Natural killer cell (primary cell): Measurements from ENCODE around the gene BOK. TPM values are rescaled to one million over a fixed set of nuclear protein-coding genes. Genes with fewer than 3 reads are reported as not detected.

Experiments used
- ATAC-seq, 3 donors: fragments of 150-1000 bp in 2 of 3; fragments of 200-7000 bp in 1 of 3; cut with Tn5 transposase; 1 replicate in 1 of 3; 2 replicates in 2 of 3; pipeline ENCODE4 v1.10.0; 2021; ENCODE audit warnings: mild to moderate bottlenecking in 2 of 3, moderate library complexity in 2 of 3
- DNase-seq, 2 donors: peaks; one replicate each; pipeline versions ENCODE4 v3.0.0 to v3.0.0-alpha.2; 2013 to 2021; ENCODE audit warnings: mixed read lengths in 1 of 2
- H3K27ac ChIP-seq: one replicate; pipeline ENCODE4 v1.5.1; 2013; ENCODE audit warnings: mild to moderate bottlenecking, low read length
- H3K27me3 ChIP-seq: one replicate; pipeline ENCODE4 v1.6.1; 2013; ENCODE audit warnings: low read length; ENCODE audit not compliant: control insufficient read depth, insufficient read depth
- H3K36me3 ChIP-seq: one replicate; pipeline ENCODE4 v1.6.1; 2013; ENCODE audit warnings: low read length; ENCODE audit not compliant: control insufficient read depth, insufficient read depth
- H3K4me1 ChIP-seq: one replicate; pipeline ENCODE4 v1.6.1; 2013; ENCODE audit warnings: low read length; ENCODE audit not compliant: control insufficient read depth, insufficient read depth
- H3K4me3 ChIP-seq: one replicate; pipeline ENCODE4 v1.5.1; 2013; ENCODE audit warnings: low read length
- H3K9me3 ChIP-seq: one replicate; pipeline ENCODE4 v1.6.1; 2013; ENCODE audit warnings: low read length; ENCODE audit not compliant: control insufficient read depth, insufficient read depth
- H3K27ac Mint-ChIP-seq, 2 donors: one replicate each; pipeline ENCODE4 v1.8.0; 2022; ENCODE audit warnings: mild to moderate bottlenecking in 2 of 2, mixed read lengths in 2 of 2, moderate library complexity in 1 of 2
- H3K27me3 Mint-ChIP-seq, 2 donors: one replicate each; pipeline ENCODE4 v1.8.0; 2022; ENCODE audit warnings: low read depth in 2 of 2, mixed read lengths in 2 of 2
- H3K36me3 Mint-ChIP-seq: one replicate; pipeline ENCODE4 v1.8.0; 2022; ENCODE audit warnings: mixed read lengths
- H3K4me1 Mint-ChIP-seq, 2 donors: one replicate each; pipeline ENCODE4 v1.8.0; 2022; ENCODE audit warnings: mixed read lengths in 2 of 2
- H3K4me3 Mint-ChIP-seq: one replicate; pipeline ENCODE4 v1.8.0; 2022; ENCODE audit warnings: mild to moderate bottlenecking, moderate library complexity, mixed read lengths
- H3K9me3 Mint-ChIP-seq, 2 donors: one replicate each; pipeline ENCODE4 v1.8.0; 2022; ENCODE audit warnings: mixed read lengths in 2 of 2
- WGBS: methylation state at CpG from one replicate; pipeline ENCODE4 v1.1.7; 2013; ENCODE audit warnings: missing lambda C conversion rate; ENCODE audit not compliant: insufficient coverage; 5-methylcytosine and 5-hydroxymethylcytosine counted together
- intact Hi-C: fragments of 100-400 bp; cut with micrococcal nuclease; formaldehyde crosslinking; loops from one replicate; pipeline ENCODE4 v1.14.2; 2022
- total RNA-seq, 4 donors: library from RNA; stranded (reverse); fragments of 120-200 nt in 1 of 4; gene quantifications; one replicate each; pipeline versions ENCODE4 v1.2.3 to v1.2.4, GENCODE V29; 2013 to 2022
- TF ChIP-seq, protein P1 (sequence below): fragments of 200-600 bp; IDR thresholded peaks from one replicate; pipeline ENCODE4 v1.8.0; 2022; ENCODE audit warnings: antibody characterized with exemption

BOK gene
- total RNA-seq, 3 donors from 2014 or later (not counting 1 experiment from before 2014, with no cell fraction given): 11.0 to 23.7 (median 19.6) TPM

DNA sequence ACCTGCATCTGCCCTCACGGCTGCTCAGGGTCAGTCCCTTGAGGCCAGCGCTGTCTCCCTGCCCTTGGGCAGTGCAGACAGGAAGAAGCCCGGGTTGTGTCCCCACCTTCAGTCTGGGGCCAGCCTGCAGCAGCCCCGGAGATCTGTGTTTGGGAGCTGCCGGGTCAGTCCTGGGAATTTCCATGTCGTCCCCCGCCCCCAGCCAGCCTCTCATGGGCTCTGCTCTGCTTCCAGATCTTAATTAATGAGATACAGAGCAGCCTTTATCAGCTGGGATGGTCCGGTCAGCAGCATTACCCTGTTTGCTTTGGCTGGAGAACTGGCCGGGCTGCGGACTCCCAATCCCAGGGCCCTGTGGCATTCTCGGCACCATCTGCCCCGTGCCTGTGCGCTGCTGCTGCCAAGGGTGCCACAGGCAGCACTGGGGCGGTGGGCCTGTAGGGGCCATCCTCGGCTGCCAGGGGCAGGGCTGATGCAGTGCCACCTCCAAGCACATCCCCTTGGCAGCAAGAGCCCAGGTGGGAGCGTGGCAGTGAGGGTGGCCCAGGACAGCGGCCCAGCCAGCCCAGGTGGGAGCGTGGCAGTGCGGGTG, 2.4 kb downstream of the BOK start:
- ATAC-seq (no peak), DNase-seq (no peak)
- peaks cover 12 to 16% of the 10 kb centered on the region in 2 donors for H3K27me3 Mint-ChIP-seq
- intact Hi-C loops: no loop called here
- Histone ChIP-seq H3K4me1 (peaks cover 25% of the 10 kb centered on the region), H3K4me3 (no peak overlapping the region), H3K9me3 (peaks cover 3% of the 10 kb centered on the region), H3K36me3 (no peaks in the 10 kb centered on the region), H3K27ac (no peak overlapping the region), H3K27me3 (peaks cover 13% of the 10 kb centered on the region)
- H3K27ac Mint-ChIP-seq: no peak overlapping the region
- peaks cover 5 to 14% of the 10 kb centered on the region in 2 donors for H3K4me1 Mint-ChIP-seq
- H3K9me3 Mint-ChIP-seq: peaks cover 0 to 4% of the 10 kb centered on the region in 2 donors
- TF ChIP-seq, protein P1, sequence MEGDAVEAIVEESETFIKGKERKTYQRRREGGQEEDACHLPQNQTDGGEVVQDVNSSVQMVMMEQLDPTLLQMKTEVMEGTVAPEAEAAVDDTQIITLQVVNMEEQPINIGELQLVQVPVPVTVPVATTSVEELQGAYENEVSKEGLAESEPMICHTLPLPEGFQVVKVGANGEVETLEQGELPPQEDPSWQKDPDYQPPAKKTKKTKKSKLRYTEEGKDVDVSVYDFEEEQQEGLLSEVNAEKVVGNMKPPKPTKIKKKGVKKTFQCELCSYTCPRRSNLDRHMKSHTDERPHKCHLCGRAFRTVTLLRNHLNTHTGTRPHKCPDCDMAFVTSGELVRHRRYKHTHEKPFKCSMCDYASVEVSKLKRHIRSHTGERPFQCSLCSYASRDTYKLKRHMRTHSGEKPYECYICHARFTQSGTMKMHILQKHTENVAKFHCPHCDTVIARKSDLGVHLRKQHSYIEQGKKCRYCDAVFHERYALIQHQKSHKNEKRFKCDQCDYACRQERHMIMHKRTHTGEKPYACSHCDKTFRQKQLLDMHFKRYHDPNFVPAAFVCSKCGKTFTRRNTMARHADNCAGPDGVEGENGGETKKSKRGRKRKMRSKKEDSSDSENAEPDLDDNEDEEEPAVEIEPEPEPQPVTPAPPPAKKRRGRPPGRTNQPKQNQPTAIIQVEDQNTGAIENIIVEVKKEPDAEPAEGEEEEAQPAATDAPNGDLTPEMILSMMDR: no peak
- 89% methylated on average over 16 of the region's 19 CpGs for WGBS
- peak overlapping the region; percentile 42 for H3K4me3 Mint-ChIP-seq
- peaks cover 9% of the 10 kb centered on the region for H3K36me3 Mint-ChIP-seq

DNA sequence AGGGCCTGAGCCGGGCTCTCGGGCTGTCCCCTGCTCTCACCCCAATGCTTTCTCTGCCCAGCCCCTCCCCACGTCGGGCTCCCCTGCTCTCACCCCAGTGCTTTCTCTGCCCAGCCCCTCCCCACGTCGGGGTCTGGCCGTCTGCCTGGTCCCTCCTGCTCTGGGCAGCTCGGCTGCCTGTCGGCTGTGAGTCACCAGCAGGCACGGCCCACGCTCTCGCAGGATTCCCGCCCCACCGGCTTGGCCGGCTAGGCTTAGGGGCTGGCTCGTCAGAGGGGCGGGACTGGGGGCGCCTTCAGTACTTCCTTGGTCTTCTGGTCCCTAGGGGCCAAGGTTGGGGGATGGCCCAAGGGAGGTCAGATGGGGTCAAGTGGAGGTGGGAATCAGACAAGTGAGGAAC, 3.3 kb downstream of the BOK start:
- Histone ChIP-seq H3K9me3 (peaks cover 3% of the 10 kb centered on the region), H3K27ac (no peak overlapping the region), H3K4me3 (no peak overlapping the region), H3K36me3 (no peaks in the 10 kb centered on the region), H3K4me1 (peaks cover 25% of the 10 kb centered on the region), H3K27me3 (peaks cover 10% of the 10 kb centered on the region)
- intact Hi-C loops: no loop called here
- H3K27me3 Mint-ChIP-seq: peaks cover 12 to 16% of the 10 kb centered on the region in 2 donors
- H3K4me3 Mint-ChIP-seq: peak overlapping the region; percentile 55
- ATAC-seq: no peak
- TF ChIP-seq, protein P1: no peak
- peaks cover 9% of the 10 kb centered on the region for H3K36me3 Mint-ChIP-seq
- H3K4me1 Mint-ChIP-seq: peaks cover 5 to 14% of the 10 kb centered on the region in 2 donors
- H3K27ac Mint-ChIP-seq: no peak overlapping the region
- H3K9me3 Mint-ChIP-seq: peaks cover 0 to 3% of the 10 kb centered on the region in 2 donors
- WGBS: 81% methylated on average over 18 of the region's 18 CpGs
- no peak for DNase-seq

DNA sequence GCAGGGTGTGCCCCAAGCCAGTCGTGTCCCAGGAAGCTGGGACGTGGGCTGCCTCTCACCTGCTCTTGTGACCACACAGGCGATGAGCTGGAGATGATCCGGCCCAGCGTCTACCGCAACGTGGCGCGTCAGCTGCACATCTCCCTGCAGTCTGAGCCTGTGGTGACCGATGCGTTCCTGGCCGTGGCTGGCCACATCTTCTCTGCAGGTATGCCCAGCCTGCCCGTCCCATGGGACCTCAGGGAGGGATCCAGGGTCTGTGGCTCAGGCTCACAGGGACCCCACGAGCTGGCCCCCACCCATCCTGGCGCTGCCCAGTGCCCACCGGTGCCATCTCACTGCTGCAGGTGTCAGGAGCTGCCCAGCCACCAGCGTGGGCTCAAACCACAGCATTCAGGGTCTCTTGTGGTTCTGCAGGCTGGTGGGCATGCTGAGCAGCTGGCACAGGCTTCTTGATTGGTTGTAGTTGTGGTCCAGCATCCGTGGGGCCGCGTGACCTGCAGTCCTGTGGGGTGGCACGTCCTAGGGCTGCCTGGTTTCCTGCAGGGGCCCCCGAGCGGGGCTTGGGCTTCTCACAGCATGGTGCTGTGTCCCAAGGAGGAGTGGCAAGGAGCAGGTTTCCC, 3.8 kb downstream of the BOK start:
- no peak overlapping the region for H3K27ac Mint-ChIP-seq
- H3K4me3 Mint-ChIP-seq: peak overlapping the region; percentile 55

More for the DNA sequence above, 3.8 kb downstream of the BOK start:
- ATAC-seq (no peak), DNase-seq (no peak)
- no peaks in the 10 kb centered on the region for H3K36me3 ChIP-seq
- Mint-ChIP-seq H3K9me3 (no peaks in the 10 kb centered on the region), H3K4me1 (peaks cover 5 to 14% of the 10 kb centered on the region in 2 donors), H3K36me3 (peaks cover 9% of the 10 kb centered on the region), H3K27me3 (peaks cover 11 to 12% of the 10 kb centered on the region in 2 donors)
- intact Hi-C loops: no loop called here
- peaks cover 25% of the 10 kb centered on the region for H3K4me1 ChIP-seq
- peaks cover 9% of the 10 kb centered on the region for H3K27me3 ChIP-seq
- H3K9me3 ChIP-seq: no peaks in the 10 kb centered on the region
- no peak overlapping the region for H3K27ac ChIP-seq
- 57% methylated on average over 23 of the region's 23 CpGs for WGBS
- H3K4me3 ChIP-seq: no peak overlapping the region
- TF ChIP-seq, protein P1: no peak
